Endodermal cell (in vitro differentiated cells): ENCODE data around the gene ILKAP. TPM values are rescaled to one million over a fixed set of nuclear protein-coding genes. Genes with fewer than 3 reads are reported as not detected.

ENCODE experiments used
- DNase-seq: peaks from one replicate; pipeline ENCODE4 v3.0.0-alpha.2; 2017
- H3K27ac ChIP-seq: 2 replicates; pipeline ENCODE4 v1.5.1; 2013; ENCODE audit warnings: mild to moderate bottlenecking, low read depth, low read length, moderate library complexity
- H3K27me3 ChIP-seq: 2 replicates; pipeline ENCODE4 v1.6.1; 2013; ENCODE audit warnings: mild to moderate bottlenecking, low read length, moderate library complexity; ENCODE audit not compliant: insufficient read depth, control insufficient read depth, poor library complexity, severe bottlenecking
- H3K36me3 ChIP-seq: 2 replicates; pipeline ENCODE4 v1.7.0; 2013; ENCODE audit warnings: mild to moderate bottlenecking, low read length, moderate library complexity; ENCODE audit not compliant: control insufficient read depth, insufficient read depth
- H3K4me1 ChIP-seq: one replicate; pipeline ENCODE4 v1.7.0; 2013; ENCODE audit warnings: low read length; ENCODE audit not compliant: control insufficient read depth, insufficient read depth
- H3K4me3 ChIP-seq: 2 replicates; pipeline ENCODE4 v1.5.1; 2013; ENCODE audit warnings: mild to moderate bottlenecking, low read length, moderate library complexity
- H3K9ac ChIP-seq: 2 replicates; pipeline ENCODE4 v1.6.1; 2013; ENCODE audit warnings: mild to moderate bottlenecking, low read length, moderate library complexity; ENCODE audit not compliant: poor library complexity, severe bottlenecking; ENCODE audit errors: extremely low read depth
- H3K9me3 ChIP-seq: 2 replicates; pipeline ENCODE4 v1.6.1; 2013; ENCODE audit warnings: mild to moderate bottlenecking, low read length, moderate library complexity; ENCODE audit not compliant: control insufficient read depth
- H3K27ac Mint-ChIP-seq: 2 replicates; pipeline ENCODE4 v1.8.0; 2020; ENCODE audit warnings: mixed read lengths
- H3K27me3 Mint-ChIP-seq: 2 replicates; pipeline ENCODE4 v1.8.0; 2021; ENCODE audit warnings: mild to moderate bottlenecking, mixed read lengths; ENCODE audit not compliant: insufficient read depth
- H3K36me3 Mint-ChIP-seq: 2 replicates; pipeline ENCODE4 v1.8.0; 2020; ENCODE audit warnings: low read depth, mixed read lengths
- H3K4me1 Mint-ChIP-seq: 2 replicates; pipeline ENCODE4 v1.8.0; 2020; ENCODE audit warnings: mixed read lengths
- H3K4me3 Mint-ChIP-seq: 2 replicates; pipeline ENCODE4 v1.8.0; 2020; ENCODE audit warnings: mild to moderate bottlenecking, moderate library complexity, mixed read lengths
- H3K9me3 Mint-ChIP-seq: 2 replicates; pipeline ENCODE4 v1.8.0; 2020; ENCODE audit warnings: mild to moderate bottlenecking, mixed read lengths
- CTCF ChIP-seq: fragments of 200-600 bp; sonication (generic); conservative IDR thresholded peaks from 2 replicates; pipeline ENCODE4 v1.5.0; 2021; ENCODE audit warnings: antibody characterized with exemption, mild to moderate bottlenecking
- WGBS, 2 experiments: methylation state at CpG; one replicate each; pipeline versions ENCODE4 v1.1.5 to v1.1.7; 2013; ENCODE audit warnings: missing lambda C conversion rate in 2 of 2, mixed read lengths in 1 of 2; ENCODE audit not compliant: insufficient coverage in 1 of 2, insufficient read length in 1 of 2; 5-methylcytosine and 5-hydroxymethylcytosine counted together
- total RNA-seq, 2 donors: library from RNA; stranded (reverse); fragmentation: NEBNext Ultra II Directional in 1 of 2; extraction: Animal tissue kit (Norgen Biotek cat#: 25700) in 1 of 2; gene quantifications; 2 replicates in 1 of 2; 3 replicates in 1 of 2; pipeline ENCODE4 v1.2.1, GENCODE V29; 2021

The ILKAP gene
- total RNA-seq, 2 donors from 2014 or later, result 40.9 to 46.4 TPM

- Histone ChIP-seq H3K9ac (no peak overlapping the region), H3K4me1 (no peaks in the 10 kb centered on the region), H3K36me3 (no peaks in the 10 kb centered on the region), H3K27me3 (no peaks in the 10 kb centered on the region), H3K27ac (no peak overlapping the region), H3K4me3 (no peak overlapping the region), H3K9me3 (no peaks in the 10 kb centered on the region)
- 85 to 87% methylated on average over 8 to 14 of the region's 14 CpGs for WGBS, 2 experiments
- Mint-ChIP-seq H3K9me3 (no peaks in the 10 kb centered on the region), H3K4me1 (no peaks in the 10 kb centered on the region), H3K27me3 (no peaks in the 10 kb centered on the region), H3K27ac (no peak overlapping the region), H3K36me3 (no peaks in the 10 kb centered on the region), H3K4me3 (no peak overlapping the region)
- peak; percentile 52 for TF ChIP-seq CTCF
- DNase-seq, result no peak
Measured at GRCh38 chr2:238133499-238134392, 69.7 kb downstream of the ILKAP start.

GRCh38 chr2:238132463-238133450 is 70.7 kb downstream of the ILKAP start:
- no peaks in the 10 kb centered on the region for H3K27me3 ChIP-seq
- 90 to 96% methylated on average over 15 to 23 of the region's 23 CpGs for WGBS, 2 experiments
- no peak for TF ChIP-seq CTCF
- H3K4me1 ChIP-seq, result no peaks in the 10 kb centered on the region
- H3K27ac Mint-ChIP-seq, result no peak overlapping the region
- DNase-seq, result no peak
- H3K4me3 Mint-ChIP-seq, result no peak overlapping the region
- H3K27ac ChIP-seq, result no peak overlapping the region
- no peaks in the 10 kb centered on the region for H3K4me1 Mint-ChIP-seq
- H3K4me3 ChIP-seq, result no peak overlapping the region
- no peak overlapping the region for H3K9ac ChIP-seq
- H3K9me3 Mint-ChIP-seq, result no peaks in the 10 kb centered on the region
- H3K36me3 ChIP-seq, result no peaks in the 10 kb centered on the region
- H3K36me3 Mint-ChIP-seq, result no peaks in the 10 kb centered on the region
- H3K27me3 Mint-ChIP-seq, result no peaks in the 10 kb centered on the region
- no peaks in the 10 kb centered on the region for H3K9me3 ChIP-seq

GRCh38 chr2:238131761-238132462 is 71.6 kb downstream of the ILKAP start:
- H3K4me1 ChIP-seq, result no peaks in the 10 kb centered on the region
- 89 to 90% methylated on average over 8 to 14 of the region's 14 CpGs for WGBS, 2 experiments
- no peaks in the 10 kb centered on the region for H3K27me3 ChIP-seq
- Mint-ChIP-seq H3K4me1 (no peaks in the 10 kb centered on the region), H3K27me3 (no peaks in the 10 kb centered on the region), H3K36me3 (no peaks in the 10 kb centered on the region), H3K9me3 (no peaks in the 10 kb centered on the region), H3K4me3 (no peak overlapping the region), H3K27ac (no peak overlapping the region)
- no peak overlapping the region for H3K4me3 ChIP-seq
- H3K9ac ChIP-seq, result no peak overlapping the region
- H3K27ac ChIP-seq, result no peak overlapping the region
- DNase-seq, result no peak
- no peaks in the 10 kb centered on the region for H3K36me3 ChIP-seq
- H3K9me3 ChIP-seq, result no peaks in the 10 kb centered on the region
- no peak for TF ChIP-seq CTCF
